Renal cortex interstitium (tissue), 11 donors: Measurements from ENCODE around the gene SPINK7. TPM values are rescaled to one million over a fixed set of nuclear protein-coding genes. Genes with fewer than 3 reads are reported as not detected.

ENCODE experiments used
- DNase-seq, 11 donors: peaks; one replicate each; pipeline ENCODE4 v3.0.0-alpha.2; 2013; ENCODE audit warnings: low read depth in 9 of 11, low spot score in 4 of 11; ENCODE audit errors: extremely low read depth in 1 of 11
- polyA plus RNA-seq, 3 donors: library from polyadenylated mRNA; unstranded; fragments of 120-200 nt; gene quantifications; one replicate each; pipeline ENCODE4 v1.2.1, GENCODE V29; 2013; ENCODE audit not compliant: insufficient read length in 3 of 3

Gene SPINK7
- polyA plus RNA-seq, 3 donors, result 0.19 to 0.53 TPM; not detected in 1

DNA sequence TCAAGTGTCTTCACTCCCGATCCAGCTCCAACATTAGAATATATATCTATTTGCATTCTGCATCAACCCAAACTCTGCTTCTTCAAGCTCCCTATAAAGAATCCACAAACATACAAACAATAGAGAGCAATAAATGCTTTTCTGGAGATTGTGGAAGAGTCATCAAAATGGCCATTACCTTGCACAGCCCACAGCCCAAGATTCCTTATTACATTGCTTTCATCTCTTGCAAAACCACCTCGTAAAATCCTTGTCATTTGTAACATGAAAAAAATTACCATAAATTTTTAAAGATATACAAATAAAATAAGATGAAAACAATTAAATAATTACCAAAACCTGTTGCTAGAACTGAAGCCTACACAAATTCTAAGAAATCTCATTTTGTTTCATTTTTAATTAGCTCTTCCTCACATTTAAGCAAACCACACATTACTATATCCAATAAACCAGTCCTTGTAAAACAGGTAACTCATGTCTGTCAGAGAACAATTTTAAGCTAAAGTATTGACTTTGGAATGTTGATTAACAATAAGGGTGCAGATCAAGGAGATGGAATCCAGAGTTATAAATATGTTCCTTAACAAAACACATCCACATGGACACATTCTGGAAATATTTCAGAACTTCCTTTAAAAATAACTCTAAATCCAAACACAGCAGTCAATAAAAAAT lies 30.3 kb downstream of the SPINK7 start:
- DNase-seq, result no peak

DNA sequence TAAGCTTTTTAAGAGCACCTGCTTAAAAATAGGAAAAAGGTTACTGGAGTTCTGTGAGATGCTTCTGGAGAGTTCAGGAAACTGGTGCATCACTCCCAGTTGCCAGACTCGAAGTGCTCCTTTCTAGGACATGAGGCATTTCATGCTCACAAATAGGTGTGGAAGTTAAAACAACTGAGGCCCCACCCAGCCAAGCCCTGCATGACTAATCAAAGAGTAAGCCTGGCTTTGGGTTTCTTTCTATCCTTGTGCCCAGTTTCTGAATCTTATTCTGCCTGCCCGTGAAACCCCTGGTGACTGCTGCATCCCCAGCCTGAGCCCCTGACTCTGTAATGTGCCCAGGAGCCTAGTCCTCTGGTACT lies 30.8 kb downstream of the SPINK7 start:
- no peak for DNase-seq

DNA sequence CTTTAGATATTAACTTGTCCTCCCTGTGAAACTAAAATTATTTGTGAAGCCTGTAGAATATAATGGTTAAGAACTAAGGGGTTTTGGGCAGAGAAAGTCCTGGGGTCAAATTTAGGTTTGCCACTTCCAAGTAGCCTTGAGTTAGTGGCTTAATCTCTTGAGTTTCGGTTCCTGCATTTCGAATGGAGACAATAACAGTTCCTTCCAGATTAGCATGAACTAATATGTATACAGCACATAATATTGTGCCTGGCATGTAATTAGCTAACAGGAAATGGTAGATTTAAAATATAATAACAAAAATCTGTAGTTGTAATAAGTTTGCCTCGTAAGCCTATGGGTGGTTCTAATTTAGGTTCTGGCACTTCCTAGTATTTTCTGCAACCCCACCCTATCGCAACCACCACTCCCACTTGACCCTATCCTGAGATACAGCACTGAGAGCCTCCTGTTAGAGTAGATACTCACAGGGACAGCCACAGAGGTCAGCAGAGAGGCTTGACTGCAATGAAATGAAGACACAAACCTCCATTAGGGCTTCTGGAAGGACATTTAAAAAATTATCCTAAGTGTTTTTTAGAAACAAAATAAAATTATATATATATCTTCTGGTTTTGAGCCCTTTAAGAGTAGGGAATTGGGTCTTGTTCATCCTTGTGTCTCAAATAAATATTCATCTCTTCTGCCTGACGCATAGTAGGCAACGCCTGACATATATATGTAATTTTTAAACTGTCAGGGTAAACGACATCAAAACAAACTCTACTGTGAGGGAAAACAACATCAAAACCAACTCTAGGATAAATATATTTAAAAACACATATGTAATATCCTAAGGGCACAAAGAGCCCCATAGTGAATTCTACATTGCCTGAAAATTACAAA lies 31.6 kb downstream of the SPINK7 start:
- DNase-seq, result no peak

DNA sequence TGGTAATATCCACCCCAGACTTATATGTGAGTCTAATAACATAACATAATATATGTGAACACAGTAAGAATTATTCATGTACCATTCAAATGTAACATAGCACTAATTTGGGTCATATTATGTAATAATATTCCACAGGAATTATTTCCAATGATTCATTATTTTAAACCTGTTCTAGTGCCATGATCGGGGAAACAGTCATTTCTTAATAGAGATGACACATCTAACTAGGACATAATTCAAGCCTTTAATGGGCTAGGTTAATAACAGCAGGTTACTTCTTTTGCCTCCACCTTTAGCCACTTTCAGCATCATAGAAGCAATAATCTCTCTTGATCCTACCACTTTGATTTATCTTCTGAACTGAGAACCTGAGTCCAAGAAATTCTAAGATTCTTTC lies 35.5 kb downstream of the SPINK7 start:
- DNase-seq, result no peak

GRCh38 chr5:148352696-148353095 lies 40.5 kb downstream of the SPINK7 start:
- DNase-seq, result no peak

DNA sequence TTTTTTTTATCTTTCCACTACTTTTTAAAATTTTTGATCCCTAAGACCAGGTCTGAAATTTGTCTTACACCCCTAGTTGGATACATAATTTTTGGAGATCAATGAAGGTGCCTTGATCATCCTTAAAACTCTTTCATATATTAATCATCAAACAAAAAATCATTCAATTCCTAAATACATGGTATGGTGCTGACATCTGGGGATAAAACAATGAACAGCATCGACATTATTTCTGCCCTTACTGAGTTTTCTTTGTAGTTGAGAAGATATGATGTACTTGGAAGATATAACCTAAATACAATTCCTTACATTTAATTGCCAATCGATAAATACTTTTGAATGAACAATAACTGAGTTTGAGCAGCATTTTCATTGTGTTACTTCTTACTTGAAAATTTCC lies 41.4 kb downstream of the SPINK7 start:
- no peak for DNase-seq

DNA sequence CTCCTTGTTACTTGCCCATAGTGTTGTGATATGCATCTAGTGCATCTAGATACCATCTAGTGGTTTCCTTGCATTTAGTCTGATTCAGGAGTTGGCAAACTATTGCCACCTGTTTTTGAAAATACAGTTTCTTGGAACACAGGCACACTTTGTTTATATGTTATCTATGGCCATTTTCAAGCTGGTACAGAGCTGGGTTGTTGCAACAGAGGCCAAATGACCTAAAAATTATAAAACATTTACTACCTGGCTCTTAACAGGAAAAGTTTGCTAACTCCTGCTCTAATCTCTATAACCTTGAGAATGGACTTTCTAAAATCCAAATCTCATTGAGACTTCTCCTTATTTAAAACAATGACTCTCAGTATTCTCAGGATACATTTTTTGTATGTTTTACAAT lies 52.1 kb downstream of the SPINK7 start:
- DNase-seq, result no peak

Other genes starting within 250 kb of the SPINK7 start
- gene SPINK5, start 248.4 kb upstream of the SPINK7 start, polyA plus RNA-seq, result under 1 TPM; 0.11 to 0.50 (median 0.39) TPM
- not detected for gene SPINK14, start 143.9 kb upstream of the SPINK7 start, polyA plus RNA-seq
- not detected for gene SPINK6, start 109.4 kb upstream of the SPINK7 start, polyA plus RNA-seq
- not detected for gene MARCOL, start 73.9 kb upstream of the SPINK7 start, polyA plus RNA-seq
- 1 to 10 TPM in 1 of 3 donors, under 1 TPM in 2; 0.30 to 1.2 (median 0.49) TPM for gene SPINK13, start 43.6 kb upstream of the SPINK7 start, polyA plus RNA-seq
- gene SPINK9, start 23.1 kb downstream of the SPINK7 start, polyA plus RNA-seq, result under 1 TPM; 0.29 to 0.36 (median 0.33) TPM
- 10 to 100 TPM; 39.9 to 50.6 (median 48.6) TPM for gene FBXO38, start 71.5 kb downstream of the SPINK7 start, polyA plus RNA-seq